ENCODE data around the gene TAS2R60. TPM values are rescaled to one million over a fixed set of nuclear protein-coding genes. Genes with fewer than 3 reads are reported as not detected.
"Not testable (repeated sequence)": the region's sequence is repeated elsewhere in the genome, so short reads cannot be mapped to it uniquely, and the experiment has no call there.

The TAS2R60 gene
- total RNA-seq, 1 experiment from 2014 or later: not detected

DNA sequence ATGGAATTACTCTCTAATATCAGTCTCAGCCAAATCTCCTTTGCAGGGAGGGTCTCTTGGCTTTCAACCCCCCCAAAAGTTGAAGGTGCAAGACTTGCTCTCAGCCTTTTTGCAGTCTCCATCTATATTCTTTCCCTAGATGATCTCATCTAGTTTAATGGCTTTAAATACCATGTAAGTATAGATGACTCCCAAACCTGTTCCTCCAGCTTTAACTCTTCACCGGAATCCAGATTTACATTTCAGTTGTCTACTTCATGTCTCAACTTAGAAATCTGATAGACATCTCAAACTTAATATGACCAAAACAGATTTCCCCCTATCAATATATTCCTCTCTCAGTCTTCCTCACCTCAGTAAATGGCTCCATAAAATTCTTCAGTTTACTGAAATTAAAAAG is 24.5 kb downstream of the TAS2R60 start:
- BruUV-seq (replicated peaks): no TSS peak
- POLR2A ChIA-PET (ENCODE audit: unreplicated experiment): no interaction called here
- H3K36me3 ChIP-seq (ENCODE audit: low read depth): no peaks in the 10 kb centered on the region
- TF ChIP-seq EZH2 (IDR thresholded peaks at IDR 0.05; ENCODE audit: low read depth): no peak
- TF ChIP-seq, protein P1, sequence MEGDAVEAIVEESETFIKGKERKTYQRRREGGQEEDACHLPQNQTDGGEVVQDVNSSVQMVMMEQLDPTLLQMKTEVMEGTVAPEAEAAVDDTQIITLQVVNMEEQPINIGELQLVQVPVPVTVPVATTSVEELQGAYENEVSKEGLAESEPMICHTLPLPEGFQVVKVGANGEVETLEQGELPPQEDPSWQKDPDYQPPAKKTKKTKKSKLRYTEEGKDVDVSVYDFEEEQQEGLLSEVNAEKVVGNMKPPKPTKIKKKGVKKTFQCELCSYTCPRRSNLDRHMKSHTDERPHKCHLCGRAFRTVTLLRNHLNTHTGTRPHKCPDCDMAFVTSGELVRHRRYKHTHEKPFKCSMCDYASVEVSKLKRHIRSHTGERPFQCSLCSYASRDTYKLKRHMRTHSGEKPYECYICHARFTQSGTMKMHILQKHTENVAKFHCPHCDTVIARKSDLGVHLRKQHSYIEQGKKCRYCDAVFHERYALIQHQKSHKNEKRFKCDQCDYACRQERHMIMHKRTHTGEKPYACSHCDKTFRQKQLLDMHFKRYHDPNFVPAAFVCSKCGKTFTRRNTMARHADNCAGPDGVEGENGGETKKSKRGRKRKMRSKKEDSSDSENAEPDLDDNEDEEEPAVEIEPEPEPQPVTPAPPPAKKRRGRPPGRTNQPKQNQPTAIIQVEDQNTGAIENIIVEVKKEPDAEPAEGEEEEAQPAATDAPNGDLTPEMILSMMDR (conservative IDR thresholded peaks at IDR 0.05): no peak
- H3K4me3 ChIP-seq: no peak overlapping the region
- peak overlapping the region; percentile 35 for H3K4me2 ChIP-seq
- no peaks in the 10 kb centered on the region for H3K27me3 ChIP-seq (ENCODE audit: insufficient read depth, low read depth)
- H2AFZ ChIP-seq: no peak overlapping the region
- no peaks in the 10 kb centered on the region for H3K9me2 ChIP-seq (ENCODE audit: insufficient read depth)
- H3K9me3 ChIP-seq (ENCODE audit: insufficient read depth, low read depth): peaks cover 15% of the 10 kb centered on the region
- intact Hi-C loops (cut with micrococcal nuclease; ENCODE audit: unreplicated experiment): no loop called here
- no peaks in the 10 kb centered on the region for H3K79me2 ChIP-seq (ENCODE audit: low read depth)
- no peak overlapping the region for H3K27ac ChIP-seq
- H3K4me1 ChIP-seq (replicated peaks; ENCODE audit: insufficient read depth): peaks cover 29% of the 10 kb centered on the region
- peaks cover 15% of the 10 kb centered on the region for H3F3A ChIP-seq (ENCODE audit: insufficient read depth, low read depth)
- DNase-seq: peak in 1 of 2 experiments; percentile 70
- CTCF ChIA-PET: no interaction called here
- H4K20me1 ChIP-seq (ENCODE audit: insufficient read depth): no peaks in the 10 kb centered on the region

DNA sequence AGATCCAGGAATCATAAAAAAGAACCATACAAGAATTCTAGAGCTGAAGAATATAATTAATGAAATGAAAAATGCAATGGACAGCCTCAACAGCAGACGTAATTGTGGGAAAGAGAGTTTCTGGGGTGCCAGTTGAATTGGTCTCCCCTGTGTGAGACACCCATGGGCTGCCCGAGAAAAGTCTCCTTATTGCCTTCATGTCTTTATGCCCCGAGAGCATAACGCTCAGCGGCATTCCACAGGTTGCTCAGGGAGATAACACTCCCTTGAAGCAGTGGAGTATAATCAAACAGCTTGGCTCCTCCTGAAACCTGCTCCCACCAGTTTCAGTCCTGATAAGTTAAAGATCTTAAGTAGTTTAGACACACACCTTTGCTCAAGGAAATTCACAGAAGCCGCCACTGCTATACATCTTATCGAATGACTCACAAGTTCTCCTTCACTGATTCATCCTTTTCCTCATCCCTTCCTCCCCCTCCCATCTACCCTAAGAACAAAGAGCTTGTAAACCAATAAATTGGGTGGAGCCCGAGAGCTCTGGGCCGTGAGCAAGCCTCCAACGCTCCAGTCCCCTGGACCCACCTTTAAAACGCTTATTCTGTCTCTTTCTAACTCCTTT is 28.9 kb downstream of the TAS2R60 start:
- H2AFZ ChIP-seq: peak overlapping the region; percentile 50
- CTCF ChIA-PET; H3K36me3 ChIP-seq (ENCODE audit: low read depth); H3K79me2 ChIP-seq (ENCODE audit: low read depth); intact Hi-C loops (cut with micrococcal nuclease; ENCODE audit: unreplicated experiment); H3K27me3 ChIP-seq (ENCODE audit: insufficient read depth, low read depth); BruUV-seq (replicated peaks); H4K20me1 ChIP-seq (ENCODE audit: insufficient read depth); H3K9me2 ChIP-seq (ENCODE audit: insufficient read depth): not testable (repeated sequence)
- peak overlapping the region; percentile 39 for H3K4me3 ChIP-seq
- peak overlapping the region; percentile 80 for H3K27ac ChIP-seq
- peaks cover 19% of the 10 kb centered on the region for H3K9me3 ChIP-seq (ENCODE audit: insufficient read depth, low read depth)
- peaks cover 33% of the 10 kb centered on the region for H3K4me1 ChIP-seq (replicated peaks; ENCODE audit: insufficient read depth)
- peak overlapping the region; percentile 65 for H3K4me2 ChIP-seq
- peak; percentile 62 to 96 for DNase-seq
- H3F3A ChIP-seq (ENCODE audit: insufficient read depth, low read depth): peaks cover 15% of the 10 kb centered on the region
- POLR2A ChIA-PET (ENCODE audit: unreplicated experiment): interaction anchor here (0.6 kb wide), 1 partner anchor 223 kb away, joined by 3 read pairs; no protein-coding TSS in a partner anchor

DNA sequence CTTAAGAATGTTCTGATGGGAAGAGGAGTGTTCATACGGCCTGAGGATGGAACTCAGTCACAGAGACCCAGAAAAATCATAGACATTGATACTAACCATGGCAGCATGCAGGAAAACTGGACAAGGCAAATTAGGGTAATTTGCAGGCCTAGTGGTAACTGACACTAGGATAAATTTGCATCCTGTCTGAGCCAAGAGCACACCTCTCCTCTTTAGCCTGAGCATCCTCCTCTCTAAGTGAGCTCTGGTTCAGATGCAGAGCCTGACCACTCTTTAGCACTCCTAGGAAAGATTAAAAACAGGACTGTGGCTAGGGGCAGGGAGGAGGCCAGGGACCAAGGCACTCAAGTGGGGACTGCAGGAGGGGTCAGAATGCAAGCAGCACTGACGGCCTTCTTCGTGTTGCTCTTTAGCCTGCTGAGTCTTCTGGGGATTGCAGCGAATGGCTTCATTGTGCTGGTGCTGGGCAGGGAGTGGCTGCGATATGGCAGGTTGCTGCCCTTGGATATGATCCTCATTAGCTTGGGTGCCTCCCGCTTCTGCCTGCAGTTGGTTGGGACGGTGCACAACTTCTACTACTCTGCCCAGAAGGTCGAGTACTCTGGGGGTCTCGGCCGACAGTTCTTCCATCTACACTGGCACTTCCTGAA is 34.4 kb downstream of the TAS2R60 start, which contains the start of gene TAS2R41:
TSS of gene TAS2R41 (plus strand) at position 373 of the 650 bp plus-strand sequence. CDS start at position 373, 0 bp downstream.
- Histone ChIP-seq H3F3A (ENCODE audit: insufficient read depth, low read depth) (0 out of 2 replicates have a peak, but pooled peaks cover 2% of the 10 kb centered on the region), H3K9me3 (ENCODE audit: insufficient read depth, low read depth) (0 out of 2 replicates have a peak, but pooled peaks cover 8% of the 10 kb centered on the region), H2AFZ (no peak within 1 kb of the TSS), H3K4me2 (no peak within 1 kb of the TSS), H3K27me3 (ENCODE audit: insufficient read depth, low read depth) (no peaks in the 10 kb centered on the region), H3K4me3 (no peak within 1 kb of the TSS), H3K9me2 (ENCODE audit: insufficient read depth) (no peaks in the 10 kb centered on the region), H3K79me2 (ENCODE audit: low read depth) (no peaks in the 10 kb centered on the region), H4K20me1 (ENCODE audit: insufficient read depth) (no peaks in the 10 kb centered on the region), H3K36me3 (ENCODE audit: low read depth) (no peaks in the 10 kb centered on the region), H3K27ac (no peak within 1 kb of the TSS), H3K4me1 (replicated peaks; ENCODE audit: insufficient read depth) (peaks cover 7% of the 10 kb centered on the region)
- DNase-seq: no peak
- CTCF ChIA-PET: no interaction called here
- intact Hi-C loops (cut with micrococcal nuclease; ENCODE audit: unreplicated experiment): no loop called here
- BruUV-seq (replicated peaks): no TSS peak
- TF ChIP-seq, protein P1 (conservative IDR thresholded peaks at IDR 0.05): no peak
- no peak for TF ChIP-seq EZH2 (IDR thresholded peaks at IDR 0.05; ENCODE audit: low read depth)
- POLR2A ChIA-PET (ENCODE audit: unreplicated experiment): no interaction called here

Measured in PC-9 (cell line).